Fibroblast of the conjunctiva (primary cell): ENCODE results near the gene PNCK.
"Not testable (repeated sequence)": the region's sequence is repeated elsewhere in the genome, so short reads cannot be mapped to it uniquely, and the experiment has no call there.

Source experiments
- DNase-seq: peaks from one replicate; pipeline ENCODE4 v3.0.0-alpha.2; 2010; ENCODE audit warnings: low read depth

PNCK gene

DNA sequence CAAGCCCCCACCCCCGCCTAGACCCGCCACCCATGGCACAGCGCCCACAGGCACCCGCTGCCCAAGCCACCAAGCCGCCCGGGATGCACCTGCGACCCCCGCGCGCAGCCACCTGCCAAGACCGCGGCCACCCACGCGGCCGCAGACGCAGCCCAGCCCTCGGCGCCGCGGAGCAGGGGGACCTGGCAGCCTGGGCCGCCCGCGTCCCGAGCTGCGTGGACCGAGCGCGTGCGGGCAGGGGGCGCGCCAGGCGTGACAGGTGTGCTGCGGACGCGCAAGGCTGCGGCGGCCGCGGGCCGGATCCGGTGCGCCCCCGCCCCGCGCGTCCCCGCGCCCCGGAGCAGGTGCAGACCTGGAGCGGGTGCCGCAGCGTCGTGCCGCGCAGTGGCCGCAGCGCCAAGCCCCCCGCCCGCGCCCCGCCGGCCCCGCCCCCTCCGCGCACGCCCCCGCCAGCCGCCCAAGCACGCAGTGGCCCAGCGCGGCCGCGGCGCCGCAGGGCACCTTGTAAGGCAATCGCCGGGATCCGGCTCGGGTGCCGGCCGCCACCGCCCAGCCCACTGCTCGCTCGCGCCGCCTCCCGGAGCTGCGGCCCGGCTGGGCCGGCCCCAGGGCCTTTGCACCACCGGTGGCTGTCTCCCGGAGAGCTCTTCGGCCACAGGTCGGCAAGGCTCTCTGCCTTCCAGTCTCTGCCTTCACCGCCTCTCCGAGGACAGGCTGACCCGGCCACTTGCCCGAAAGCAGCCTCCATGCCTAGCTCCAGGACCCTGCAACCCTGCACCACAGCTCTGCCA, at the start of gene PNCK:
Gene PNCK (minus strand): TSS at position 386 of the 791 bp plus-strand sequence. CDS start 737 bp downstream, outside the sequence.
- no peak for DNase-seq

DNA sequence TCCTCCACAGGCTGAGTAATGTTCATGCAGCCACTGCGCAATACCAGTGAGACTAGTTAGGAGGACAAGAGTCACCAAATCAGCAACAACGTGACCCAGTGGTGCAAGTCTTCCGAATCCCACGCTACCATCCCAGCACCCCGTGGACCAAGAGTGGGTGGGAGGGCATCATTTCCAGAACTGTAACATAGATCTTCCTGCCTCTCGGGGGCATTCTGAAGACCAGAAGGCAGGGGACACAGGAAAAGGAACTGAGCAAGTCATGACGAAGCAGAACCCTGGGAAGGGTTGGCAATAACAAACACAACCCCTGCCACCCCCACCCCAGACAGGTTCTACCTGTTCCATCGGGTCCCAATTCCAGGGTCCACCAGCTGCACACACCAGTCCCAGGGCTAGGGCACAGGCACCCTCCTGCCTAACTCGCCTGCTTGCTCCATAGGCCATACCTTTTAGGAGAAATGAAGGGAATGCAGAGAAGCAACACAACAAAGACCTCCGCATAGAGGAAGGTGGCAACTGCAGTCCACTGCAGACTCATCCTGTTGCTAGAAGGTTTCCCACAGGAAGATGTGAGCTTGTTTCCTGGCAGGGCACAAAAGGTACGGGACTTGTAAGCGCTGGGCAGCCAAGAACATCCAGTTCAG, 49.2 kb upstream of the PNCK start:
- no peak for DNase-seq

DNA sequence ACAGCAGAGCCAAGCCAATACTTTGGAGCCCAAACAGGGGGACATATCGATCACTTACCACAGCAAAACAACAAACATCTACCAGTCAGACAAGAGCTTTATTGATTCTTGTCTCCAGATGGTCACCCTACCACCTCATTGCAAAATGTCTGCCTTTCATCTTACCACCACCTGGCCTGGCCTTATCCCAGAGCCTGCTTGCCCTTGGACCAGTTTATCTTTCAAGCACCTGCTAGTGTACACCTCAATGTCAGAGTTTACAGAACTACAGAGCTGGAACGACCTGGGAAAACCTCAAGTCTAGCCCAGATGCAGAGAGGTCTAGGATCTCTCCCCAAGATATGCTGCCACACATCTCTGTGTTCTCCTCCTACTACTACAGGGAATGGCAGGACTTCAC, 46.1 kb upstream of the PNCK start:
- no peak for DNase-seq

DNA sequence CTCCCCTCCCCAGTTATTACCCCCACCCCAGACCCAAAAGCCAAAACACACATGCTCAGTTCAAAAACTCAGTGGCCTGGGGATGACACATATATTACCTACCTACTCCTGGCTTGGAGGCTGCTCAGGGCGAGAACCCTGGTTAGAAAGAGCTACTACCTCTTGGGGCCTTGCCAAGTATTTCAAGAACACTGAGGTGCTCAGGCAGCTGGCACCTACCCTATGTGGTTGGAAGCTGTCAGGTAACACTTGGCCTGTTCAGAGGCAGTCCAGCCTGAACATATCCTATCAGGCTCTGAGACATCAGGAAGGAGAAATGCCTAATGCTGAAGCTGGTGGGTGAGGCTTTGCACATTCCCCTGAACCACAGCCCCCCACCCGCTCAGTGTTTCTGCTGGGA, 45.6 kb upstream of the PNCK start:
- DNase-seq: no peak

DNA sequence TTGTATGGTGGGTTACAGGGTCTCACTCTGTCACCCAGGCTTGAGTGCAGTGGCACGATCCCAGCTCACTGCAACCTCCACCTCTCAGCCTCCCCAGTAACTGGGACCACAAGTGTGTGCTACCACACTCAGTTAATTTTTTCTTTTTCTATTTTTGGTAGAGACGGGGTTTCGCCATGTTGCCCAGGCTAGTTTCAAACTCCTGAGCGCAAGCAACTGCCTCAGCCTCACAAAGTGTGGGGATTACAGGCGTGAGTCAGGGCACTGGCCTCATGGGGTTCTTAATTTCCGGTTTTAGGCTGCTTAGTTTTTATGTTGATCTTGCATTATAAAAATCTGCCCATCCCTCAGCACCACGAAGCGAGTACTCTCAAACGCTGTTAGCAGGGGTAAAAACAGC, 43.8 kb upstream of the PNCK start:
- no peak for DNase-seq

DNA sequence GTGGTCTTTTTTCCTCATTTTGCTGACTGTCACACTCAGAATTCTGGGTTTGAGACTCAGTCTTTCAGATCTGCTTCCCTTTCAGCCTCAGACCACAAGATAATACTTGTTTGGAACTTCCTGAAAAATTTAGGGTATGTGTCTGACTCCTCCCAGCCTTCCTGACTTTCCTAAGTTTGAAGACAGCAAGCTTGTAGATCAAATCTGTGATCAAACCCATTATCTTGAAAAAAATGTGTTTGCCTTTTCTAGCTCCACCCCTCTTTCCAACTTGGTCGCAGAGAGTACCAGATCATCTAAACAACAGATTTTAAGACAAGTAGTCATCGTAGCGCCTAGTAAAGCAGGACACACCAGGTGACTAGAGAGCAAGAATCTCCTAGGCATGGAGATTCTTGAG, 40.6 kb upstream of the PNCK start:
- DNase-seq: no peak

DNA sequence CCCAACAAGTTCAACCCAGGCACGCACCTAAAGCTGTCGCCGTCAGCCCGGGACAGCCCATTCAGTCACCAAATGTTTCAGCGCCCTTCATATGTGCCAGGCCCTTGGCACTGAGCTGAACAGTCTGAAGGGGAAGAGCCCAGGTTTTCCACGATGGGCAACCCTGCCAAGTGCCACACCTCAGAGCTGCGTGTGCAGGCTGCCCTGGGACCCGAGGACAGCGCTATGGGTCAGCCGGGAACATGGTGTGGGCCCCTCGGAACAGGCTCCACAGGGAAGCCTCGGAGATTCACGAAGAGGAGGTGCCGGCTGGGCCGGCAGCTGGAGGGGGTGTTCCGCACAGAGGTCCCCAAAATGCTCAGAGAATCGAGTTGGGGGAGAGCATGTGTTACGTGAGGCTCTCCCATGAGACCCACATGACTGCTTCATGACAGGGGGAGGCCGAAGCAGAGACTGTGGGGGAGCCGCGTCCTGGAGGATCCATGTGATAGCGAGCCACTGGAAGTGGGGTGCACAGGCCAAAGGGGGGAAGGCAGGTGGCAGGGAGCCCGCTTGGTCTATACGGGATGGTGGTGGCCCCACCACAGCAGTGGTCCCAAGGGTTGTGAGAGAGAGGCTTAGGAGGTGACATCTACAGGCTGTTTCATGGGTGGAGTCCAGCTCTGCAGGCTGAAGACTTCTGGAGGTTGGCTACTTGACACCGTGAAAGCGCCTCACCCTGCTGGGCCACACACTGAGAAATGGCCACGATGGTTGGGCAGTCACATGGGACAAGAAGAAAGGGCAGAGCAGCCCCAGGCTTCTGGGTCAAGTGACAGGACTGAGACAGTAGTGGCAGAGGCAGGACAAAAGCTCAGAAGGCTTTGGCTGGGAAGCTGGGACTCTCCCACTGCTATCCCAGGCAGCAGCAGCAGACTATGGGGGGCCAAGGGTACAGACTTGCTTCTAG, 36.4 kb upstream of the PNCK start:
- DNase-seq: no peak

DNA sequence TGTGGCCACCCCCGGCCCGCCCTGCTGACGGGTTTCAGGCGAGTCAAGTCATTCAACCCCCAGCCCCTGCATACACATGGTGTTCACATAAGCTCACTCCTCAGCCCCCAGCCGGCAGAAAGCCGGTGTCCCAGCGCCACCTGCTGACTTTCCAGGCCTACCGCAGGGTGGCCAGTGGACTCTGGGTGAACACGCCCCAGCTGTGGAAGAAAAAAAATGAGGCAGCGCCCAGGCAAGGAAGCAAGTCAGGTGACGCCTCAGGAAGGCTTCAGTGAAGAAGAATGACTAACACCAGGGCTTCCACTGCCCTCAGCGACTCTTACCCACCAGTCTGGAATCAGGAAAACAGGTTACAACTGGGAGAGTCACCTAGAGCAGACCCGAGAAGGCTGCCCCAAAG, 34.8 kb upstream of the PNCK start:
- DNase-seq: peak; percentile 56

DNA sequence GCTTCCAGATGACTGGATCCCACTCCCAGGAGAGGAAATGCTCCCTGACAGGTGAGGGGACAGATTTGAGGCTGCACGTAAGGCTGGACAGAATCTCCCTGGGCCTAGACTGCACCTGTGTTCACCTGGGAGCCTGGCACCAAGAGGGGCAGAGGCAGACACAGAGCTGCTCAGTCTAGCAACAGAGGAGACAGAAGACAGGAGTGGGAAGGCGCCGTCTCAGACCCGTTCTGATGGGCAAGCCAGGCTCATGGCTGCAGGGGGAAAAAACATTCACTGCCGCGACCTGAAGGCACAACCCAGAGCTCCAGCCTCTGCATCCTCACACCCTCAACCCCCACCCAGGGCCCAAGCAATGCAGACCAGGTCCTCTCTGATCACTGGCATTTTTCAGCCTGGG, 33.8 kb upstream of the PNCK start:
- DNase-seq: no peak

DNA sequence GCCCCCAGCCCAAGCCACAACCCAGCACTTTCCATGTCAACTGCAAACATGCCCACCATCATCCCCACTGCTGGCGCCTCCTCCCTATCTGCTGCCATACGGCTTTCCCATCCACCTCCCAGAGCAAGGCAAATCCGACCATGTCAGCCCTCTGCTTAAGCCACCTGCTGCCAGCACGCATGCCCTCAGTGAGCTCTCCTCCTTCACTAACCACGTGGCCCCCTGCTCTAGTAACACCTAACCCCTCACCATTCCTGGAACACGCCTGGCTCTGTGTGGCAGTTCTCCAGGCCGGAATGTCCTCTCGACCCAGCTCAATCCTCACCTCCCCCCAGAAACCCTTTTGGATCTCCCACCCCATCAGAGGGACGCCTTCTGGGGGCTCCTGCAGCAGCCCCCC, 33.2 kb upstream of the PNCK start:
- DNase-seq: no peak

DNA sequence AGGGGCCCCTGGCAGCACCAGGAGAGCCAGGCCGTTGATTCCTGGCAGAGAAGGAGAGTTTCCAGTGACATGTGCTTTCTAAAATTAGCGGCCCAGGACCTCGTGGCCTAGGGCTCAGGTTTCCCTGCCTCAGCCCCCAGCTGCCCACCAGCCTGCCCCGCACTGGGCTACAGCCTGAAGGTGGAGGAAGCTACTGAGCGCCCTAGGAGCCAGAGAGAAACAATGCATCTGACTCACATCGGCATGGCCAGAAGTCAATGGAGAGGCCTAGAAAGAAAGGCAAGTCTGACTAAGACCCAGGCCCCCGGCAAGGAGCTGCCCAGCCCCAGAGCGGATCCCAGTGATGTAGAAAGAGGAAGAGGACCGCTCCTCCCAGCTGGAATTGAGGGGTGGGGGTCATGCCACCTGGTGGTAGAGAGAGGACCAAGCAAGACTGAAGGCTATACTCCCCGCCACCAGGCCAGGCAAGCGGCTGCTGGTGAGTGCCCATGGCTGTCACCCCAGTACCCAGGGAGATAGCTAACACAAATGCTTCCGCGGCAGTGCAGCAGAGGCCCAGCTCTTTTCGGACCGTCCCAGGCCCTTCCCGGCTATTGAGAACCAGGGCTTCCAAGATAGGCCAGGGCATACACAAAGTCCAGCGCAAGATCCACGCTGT, 31.9 kb upstream of the PNCK start:
- DNase-seq: not testable (repeated sequence)

DNA sequence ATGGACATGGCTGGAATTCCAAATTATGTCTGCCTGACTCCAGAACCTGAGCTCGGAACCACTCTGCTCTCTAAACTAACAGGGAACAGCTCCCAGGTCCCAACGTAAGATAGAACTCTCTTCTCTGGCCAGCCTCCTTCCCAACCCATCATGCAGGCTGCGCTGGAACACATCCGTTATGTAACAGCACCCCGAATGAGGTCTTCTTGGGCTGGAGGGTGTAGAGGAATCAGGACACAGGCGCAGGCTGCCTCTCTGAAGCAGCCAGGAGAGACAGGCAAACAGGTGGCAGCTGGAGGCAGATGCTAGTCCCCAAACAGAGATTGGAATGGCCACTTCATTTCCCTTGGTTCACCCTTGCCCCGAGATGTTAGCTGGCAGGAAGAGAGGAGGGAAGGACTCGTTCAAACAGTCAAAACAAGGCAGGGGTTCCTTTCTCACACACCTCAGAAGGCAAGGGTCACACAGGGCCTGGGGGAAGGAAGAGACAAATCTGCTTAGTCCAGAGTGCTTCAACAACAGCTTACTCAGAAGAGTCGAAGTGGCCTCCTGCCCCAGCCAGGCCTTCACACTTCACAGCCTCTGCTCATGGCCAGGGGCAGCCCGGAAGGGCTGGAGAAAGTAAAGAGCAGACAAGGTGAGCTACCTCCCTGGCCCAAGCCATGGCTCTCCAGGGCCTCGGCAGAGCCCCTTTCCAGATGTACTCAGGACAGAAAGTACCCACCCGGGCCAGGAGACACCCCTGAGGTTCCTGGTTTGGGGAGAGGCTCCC, 31.2 kb upstream of the PNCK start:
- DNase-seq: not testable (repeated sequence)

DNA sequence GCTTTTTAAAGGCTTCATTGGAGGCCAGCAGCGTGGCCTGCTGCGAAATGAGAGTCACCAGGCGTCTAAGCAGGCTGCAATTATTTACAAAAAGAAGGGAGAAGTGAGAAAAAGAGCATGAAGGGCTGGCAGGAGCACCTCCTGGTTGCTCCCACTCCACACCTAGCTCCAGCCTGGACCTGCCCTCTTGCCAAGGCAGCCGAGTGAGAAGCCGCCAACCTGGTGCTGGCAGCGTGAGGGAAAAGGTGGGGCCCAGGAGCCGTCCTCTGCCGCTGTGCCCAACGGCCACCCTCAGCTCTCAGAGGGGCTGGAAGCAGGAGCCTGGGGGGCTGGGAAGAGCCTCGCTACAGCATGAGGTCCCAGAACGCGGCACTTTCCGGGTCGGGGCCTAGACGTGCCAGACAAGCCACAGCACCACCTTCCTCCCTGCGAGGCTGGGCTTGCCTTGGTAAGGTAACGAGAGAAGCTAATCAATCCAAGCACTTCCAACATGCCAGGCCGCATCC, 30.5 kb upstream of the PNCK start:
- DNase-seq: no peak

DNA sequence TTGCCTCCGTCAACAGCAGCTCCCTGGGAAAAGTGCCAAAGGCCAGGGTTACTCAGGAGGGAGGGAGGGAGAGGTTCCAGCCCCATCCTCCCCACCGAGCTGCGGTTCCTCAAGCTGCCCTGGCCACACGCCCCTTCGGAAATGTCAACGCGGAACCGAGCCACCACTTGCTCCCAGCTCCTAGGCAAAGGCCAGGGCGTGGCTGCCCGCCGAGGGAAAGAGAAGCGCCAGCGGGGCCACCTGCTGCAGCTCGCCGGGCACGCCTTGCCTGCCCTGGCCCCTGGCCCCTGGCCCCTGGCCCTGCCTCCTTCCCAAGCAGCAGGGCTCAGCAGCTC, 29.4 kb upstream of the PNCK start:
- DNase-seq: no peak

DNA sequence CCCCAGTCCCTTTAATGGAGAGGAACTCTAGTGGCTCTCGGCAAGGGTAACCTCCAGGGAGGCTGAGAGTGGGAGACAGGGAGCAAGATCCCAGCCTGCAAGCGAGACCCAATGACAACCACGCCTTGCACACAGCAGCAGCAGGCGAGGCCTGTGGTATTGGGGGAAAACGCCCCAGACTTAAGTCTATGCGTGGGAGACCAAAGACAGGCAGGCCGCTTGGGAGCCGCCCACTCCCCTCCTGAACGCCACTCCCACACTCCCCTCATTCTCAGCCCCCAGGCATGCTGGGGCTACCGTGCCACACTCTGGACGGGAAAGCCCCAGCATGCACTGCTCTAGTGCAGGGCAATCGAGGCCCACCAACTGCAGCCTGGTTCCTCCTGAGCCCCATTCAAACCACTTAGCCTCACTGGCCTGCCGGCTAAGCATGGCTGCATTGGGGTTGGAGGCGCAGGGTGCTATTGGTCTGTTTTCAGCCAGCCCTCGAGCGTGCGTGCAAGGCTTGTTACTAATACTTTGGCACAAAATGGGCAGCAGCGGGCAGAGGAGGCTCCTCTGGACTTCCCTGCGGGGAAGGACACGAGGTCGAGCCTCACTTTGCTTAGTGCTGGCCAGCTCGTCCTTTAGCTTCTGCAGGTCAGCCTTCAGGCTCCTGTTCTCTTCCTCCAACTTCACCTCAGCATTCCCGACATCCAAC, 28.9 kb upstream of the PNCK start:
- no peak for DNase-seq

DNA sequence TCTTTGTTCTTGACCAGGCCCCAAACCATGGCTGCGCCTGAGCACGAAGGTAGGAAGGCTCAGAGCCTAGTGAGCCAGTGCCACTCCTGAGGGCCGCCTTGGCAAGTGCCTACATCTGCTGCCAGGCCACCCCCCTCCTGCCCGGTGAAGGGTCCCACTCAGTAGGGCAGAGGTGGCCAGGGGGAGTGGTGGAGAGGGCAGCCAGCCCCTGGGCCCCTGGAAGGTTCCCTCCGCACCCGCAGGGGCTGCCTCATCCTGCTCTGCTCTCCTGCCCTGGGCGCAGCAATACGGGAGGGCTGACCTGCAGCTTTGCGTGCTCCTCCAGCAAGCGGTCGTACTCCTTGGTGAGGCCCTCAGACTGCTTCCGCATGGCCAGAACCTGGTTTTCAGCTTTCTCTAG, 28.1 kb upstream of the PNCK start:
- no peak for DNase-seq

DNA sequence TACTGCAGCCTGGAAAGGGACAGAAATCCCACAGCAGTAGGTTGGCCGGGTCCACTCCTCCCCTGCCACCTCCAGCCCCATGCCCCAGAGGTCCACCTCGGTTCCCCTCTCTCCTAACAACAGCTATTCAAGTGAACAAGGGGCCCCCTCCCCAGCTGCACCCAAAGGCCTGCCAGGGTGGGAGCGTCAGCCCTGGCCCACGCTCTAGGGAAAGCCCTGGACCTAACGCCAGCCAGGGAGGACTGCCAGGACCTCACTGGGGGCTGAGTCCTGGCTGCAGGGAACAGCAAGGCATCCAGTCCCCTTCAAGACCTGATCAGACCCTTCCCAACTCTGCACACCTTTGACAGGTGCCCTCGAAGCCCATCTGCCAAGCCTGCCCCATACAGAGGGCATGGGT, 27.4 kb upstream of the PNCK start:
- DNase-seq: no peak

DNA sequence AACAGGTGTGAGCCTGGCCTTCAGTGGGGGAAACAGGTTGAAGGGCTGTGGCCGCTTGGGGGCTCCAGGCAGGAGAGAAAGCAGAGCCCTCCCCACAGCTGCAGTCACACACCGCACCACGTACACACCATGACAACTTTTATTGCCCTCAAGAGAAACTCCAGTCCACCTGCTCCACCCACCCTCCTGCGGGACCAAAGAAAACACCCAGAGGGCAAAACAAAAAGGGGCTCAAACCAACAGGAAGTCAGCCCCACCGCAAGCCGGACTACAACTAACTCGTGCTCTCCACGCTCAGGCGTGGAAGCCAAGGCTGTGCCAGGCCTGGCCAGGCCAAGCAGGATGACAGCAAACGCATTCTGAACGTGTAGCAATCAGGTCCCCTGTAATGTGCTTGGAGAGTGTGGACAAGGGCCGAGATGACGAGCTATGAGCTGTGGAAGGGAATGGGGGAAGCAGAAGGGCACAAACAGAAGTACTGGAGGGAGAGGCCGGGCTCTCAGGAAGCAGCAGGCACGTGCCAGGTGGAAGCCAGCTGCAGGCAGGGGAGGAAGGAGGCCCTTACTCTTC, 26.8 kb upstream of the PNCK start:
- no peak for DNase-seq

DNA sequence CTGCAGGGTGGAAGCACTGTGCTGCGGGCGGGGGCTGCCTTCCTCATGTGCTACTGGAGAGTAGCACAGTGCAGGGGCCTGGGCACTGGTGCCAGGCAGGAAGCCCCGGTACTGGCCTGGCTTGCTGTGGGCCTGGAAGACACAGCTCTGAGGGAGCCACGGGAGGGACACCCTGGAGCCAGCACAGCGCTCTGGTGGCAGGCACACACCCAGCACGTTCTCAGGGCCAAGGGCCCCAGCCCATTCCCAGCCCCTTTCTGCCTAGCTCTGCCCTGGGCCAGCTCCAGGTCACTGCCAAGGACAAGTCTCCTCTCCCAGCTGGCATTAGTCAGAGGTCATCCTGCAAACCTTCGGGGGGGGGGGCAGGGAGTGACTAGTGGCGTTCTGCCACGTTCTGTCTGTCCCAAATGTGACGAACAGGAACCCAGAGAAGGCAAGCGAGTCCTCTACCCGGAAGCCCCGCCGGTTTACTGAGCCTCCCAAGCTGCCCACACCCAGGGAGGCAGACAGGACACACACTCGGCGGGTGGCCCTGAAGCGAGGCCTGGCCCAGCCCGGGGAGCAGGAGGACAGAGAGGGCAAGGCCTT, 26.3 kb upstream of the PNCK start:
- DNase-seq: not testable (repeated sequence)
